Peyer's patch (tissue), 4 donors: ENCODE data around the gene FABP6.

Experiments
- POLR2A ChIP-seq, 2 donors: fragments of 450-650 bp; IDR thresholded peaks; one replicate each; pipeline ENCODE4 v1.5.1; 2017; ENCODE audit warnings: antibody characterized with exemption in 2 of 2, mild to moderate bottlenecking in 2 of 2, moderate library complexity in 2 of 2
- TF ChIP-seq, protein P1 (sequence below), 6 experiments: fragments of 450-650 bp in 4 of 6; fragments of 200-600 bp in 2 of 6; sonication (generic) in 1 of 6; IDR thresholded peaks; one replicate each; pipeline ENCODE4 v1.5.1; 2017 to 2019; ENCODE audit warnings: antibody characterized with exemption in 6 of 6, mild to moderate bottlenecking in 3 of 6, moderate library complexity in 1 of 6

DNA sequence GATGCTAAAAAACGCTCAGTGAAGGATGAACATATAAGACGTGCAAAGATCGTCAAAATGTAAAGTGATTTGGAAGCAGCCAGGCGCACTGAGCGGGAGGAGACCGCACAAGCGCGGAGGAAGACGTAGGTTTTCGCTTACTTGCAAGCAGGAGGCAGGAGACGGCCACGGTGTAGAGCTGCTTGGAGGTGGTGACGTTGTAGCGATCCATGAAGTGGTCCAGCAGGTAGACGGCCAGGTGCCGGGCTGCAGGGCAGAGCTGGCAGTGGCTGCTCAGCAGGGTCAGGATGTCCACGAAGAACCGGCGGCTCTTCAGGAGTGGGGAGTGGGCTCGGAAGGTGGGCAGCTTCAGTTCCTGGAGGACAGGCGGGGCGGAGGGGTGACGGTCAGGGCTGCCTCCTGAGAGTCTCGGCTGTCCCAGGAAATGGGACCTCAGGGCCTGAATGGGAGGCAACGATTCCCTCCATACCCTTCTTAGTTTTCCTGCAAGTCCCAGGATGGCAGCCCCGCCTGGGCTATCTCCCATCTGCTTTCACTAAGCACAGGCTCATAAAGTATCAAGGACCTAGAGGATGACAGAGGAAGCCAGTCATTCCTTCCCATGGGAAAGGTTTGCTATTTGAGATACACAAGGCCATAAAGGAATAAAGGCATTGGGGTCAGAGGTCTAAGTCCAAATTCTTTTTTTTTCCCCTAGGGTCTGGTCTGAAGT, 51.2 kb downstream of the FABP6 start:
- TF ChIP-seq, protein P1, sequence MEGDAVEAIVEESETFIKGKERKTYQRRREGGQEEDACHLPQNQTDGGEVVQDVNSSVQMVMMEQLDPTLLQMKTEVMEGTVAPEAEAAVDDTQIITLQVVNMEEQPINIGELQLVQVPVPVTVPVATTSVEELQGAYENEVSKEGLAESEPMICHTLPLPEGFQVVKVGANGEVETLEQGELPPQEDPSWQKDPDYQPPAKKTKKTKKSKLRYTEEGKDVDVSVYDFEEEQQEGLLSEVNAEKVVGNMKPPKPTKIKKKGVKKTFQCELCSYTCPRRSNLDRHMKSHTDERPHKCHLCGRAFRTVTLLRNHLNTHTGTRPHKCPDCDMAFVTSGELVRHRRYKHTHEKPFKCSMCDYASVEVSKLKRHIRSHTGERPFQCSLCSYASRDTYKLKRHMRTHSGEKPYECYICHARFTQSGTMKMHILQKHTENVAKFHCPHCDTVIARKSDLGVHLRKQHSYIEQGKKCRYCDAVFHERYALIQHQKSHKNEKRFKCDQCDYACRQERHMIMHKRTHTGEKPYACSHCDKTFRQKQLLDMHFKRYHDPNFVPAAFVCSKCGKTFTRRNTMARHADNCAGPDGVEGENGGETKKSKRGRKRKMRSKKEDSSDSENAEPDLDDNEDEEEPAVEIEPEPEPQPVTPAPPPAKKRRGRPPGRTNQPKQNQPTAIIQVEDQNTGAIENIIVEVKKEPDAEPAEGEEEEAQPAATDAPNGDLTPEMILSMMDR (IDR thresholded peaks at IDR 0.05): no peak
- no peak for TF ChIP-seq POLR2A (IDR thresholded peaks at IDR 0.05)
